ENCODE measurements around the gene NKD1.
A peak's percentile ranks its signal among the peaks of the same experiment; 100 is the strongest.

NKD1 gene

DNA sequence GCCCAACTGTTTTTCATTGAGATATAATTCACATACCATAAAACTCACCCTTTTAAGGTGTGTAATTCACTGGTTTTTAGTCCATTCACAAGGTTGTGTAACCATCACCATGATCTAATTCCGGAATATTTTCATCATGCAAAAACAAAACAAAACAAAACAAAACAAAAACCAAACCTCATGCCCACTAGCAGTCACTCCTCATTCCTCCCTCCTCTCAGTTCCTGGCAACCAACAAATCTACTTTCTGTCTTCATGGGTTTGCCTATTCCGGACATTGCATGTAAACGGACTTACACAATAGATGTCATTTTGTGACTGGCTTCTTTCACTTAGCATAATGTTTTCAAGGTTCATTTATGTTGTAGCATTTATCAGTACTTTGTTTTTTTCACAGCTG, 140.7 kb downstream of the NKD1 start:
- ATAC-seq (replicated peaks; ENCODE audit: extremely low read depth, poor library complexity, severe bottlenecking) (no peak), DNase-seq (ENCODE audit: low spot score in 2 of 2) (no peak)
- H3K9me3 Mint-ChIP-seq = no peaks in the 10 kb centered on the region
- no peak overlapping the region for H3K4me3 Mint-ChIP-seq
- H3K36me3 Mint-ChIP-seq (ENCODE audit: insufficient read depth) = peaks cover 8% of the 10 kb centered on the region
- no peaks in the 10 kb centered on the region for H3K27me3 Mint-ChIP-seq
- H3K4me1 Mint-ChIP-seq = peaks cover 49% of the 10 kb centered on the region
- H3K27ac Mint-ChIP-seq (ENCODE audit: low read depth) = no peak overlapping the region

DNA sequence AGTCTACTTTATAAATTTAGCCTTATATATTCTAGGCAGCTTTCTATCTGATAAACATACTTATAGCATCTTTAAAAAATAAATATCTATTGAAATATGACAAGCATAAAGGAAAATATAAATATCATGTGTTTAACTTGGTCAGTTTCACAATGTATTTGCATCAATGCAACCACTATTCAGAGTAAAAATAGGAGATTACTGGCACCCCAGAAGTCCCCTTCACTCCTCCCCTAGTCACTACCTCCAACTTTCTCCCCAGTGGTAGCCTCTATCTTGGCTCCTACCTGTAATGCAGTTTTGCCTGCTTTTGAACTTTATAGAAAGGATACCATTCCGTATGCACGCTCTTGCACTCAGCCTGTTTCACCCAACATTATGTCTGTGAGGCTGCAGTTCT, 142.0 kb downstream of the NKD1 start:
- Mint-ChIP-seq H3K9me3 (no peaks in the 10 kb centered on the region), H3K4me3 (no peak overlapping the region), H3K36me3 (ENCODE audit: insufficient read depth) (peaks cover 7% of the 10 kb centered on the region), H3K27me3 (no peaks in the 10 kb centered on the region), H3K4me1 (peaks cover 49% of the 10 kb centered on the region), H3K27ac (ENCODE audit: low read depth) (no peak overlapping the region)
- ATAC-seq (replicated peaks; ENCODE audit: extremely low read depth, poor library complexity, severe bottlenecking) (no peak), DNase-seq (ENCODE audit: low spot score in 2 of 2) (no peak)

DNA sequence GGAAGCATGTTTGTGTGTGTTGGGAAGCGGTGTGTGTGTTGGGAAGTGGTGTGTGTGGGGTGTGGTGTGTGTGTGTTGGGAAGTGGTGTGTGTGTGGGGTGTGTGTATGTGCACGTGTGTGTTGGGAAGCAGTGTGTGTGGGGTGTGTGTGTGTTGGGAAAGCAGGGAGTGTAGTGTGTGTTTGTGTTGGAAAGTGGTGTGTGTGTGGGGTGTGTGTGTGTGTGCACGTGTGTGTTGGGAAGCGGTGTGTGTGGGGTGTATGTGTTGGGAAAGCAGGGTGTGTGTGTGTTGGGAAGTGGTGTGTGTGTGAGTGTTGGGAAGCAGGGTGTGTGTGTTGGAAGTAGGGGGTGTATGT, 144.4 kb downstream of the NKD1 start:
- DNase-seq (ENCODE audit: low spot score in 2 of 2) = no peak
- Mint-ChIP-seq H3K27ac (ENCODE audit: low read depth) (peak overlapping the region; percentile 36), H3K36me3 (ENCODE audit: insufficient read depth) (peaks cover 7% of the 10 kb centered on the region), H3K9me3 (no peaks in the 10 kb centered on the region), H3K4me1 (peaks cover 56% of the 10 kb centered on the region), H3K27me3 (no peaks in the 10 kb centered on the region), H3K4me3 (peak overlapping the region; percentile 78)
- no peak for ATAC-seq (replicated peaks; ENCODE audit: extremely low read depth, poor library complexity, severe bottlenecking)

DNA sequence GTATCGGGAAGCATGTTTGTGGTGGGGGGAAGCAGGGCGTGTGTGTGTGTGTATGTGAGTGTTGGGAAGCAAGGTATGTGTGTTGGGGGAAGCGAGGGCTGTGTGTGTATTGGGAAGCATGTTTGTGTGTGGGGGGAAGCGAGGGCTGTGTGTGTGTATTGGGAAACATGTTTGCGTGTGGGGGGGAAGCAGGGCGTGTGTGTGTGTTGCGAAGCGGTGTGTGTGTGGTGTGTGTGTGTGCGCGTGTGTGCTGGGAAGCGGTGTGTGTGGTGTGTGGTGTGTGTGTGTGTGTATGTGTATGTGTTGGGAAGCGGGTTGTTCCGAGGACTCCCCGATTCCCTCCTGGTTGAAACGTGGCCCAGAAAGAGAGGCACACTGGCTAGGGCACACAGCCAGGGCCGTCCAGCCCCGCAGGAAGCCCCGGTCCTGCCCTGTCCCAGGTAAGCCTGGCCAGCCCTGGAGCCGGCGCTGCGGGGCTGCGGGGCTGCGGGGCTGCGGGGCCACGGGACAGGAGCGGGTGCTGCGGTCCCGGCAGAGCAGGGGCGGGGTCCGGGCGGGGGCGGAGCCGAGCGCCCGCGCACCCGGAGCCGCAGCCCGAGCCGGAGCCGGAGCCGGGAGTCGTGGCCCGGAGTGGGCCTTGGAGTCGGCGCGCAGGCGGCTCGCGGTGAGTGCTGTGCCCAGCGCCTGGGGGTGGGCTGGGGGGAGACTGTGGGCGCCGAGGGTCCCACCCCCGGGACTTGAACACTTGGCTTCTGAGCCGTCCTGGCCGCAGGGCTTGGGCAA, 145.0 kb downstream of the NKD1 start, which contains the start of gene NOD2:
Gene NOD2 (plus strand): TSS at position 608 of the 783 bp plus-strand sequence. CDS start 5,890 bp downstream, outside the sequence.
- DNase-seq (ENCODE audit: low spot score in 2 of 2) (no peak), ATAC-seq (replicated peaks; ENCODE audit: extremely low read depth, poor library complexity, severe bottlenecking) (peak; percentile 30)
- Mint-ChIP-seq H3K4me3 (peak within 1 kb of the TSS; percentile 80), H3K36me3 (ENCODE audit: insufficient read depth) (peaks cover 6% of the 10 kb centered on the region), H3K27me3 (no peaks in the 10 kb centered on the region), H3K27ac (ENCODE audit: low read depth) (peak within 1 kb of the TSS; percentile 94), H3K4me1 (peaks cover 62% of the 10 kb centered on the region), H3K9me3 (no peaks in the 10 kb centered on the region)

DNA sequence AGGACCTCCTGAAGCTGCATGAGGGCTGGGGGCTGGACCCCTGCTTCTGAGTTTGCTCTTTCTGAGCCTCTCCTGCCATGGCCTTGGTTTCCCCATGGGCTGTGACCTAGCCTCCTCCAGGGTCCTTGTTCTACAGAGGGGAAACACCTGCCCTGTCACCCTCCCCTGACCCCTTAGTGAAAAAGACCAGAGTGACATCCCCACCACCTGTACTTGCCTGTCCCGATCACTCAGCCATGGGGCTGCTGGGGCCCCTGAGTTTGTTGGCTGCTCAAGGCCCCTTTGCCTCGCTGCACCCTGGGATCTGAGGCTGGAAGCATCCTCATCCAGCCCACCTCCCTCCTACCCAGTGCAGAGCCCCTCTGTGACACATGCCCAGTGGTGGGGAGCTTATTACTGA, 146.0 kb downstream of the NKD1 start:
- H3K27ac Mint-ChIP-seq (ENCODE audit: low read depth) = peak overlapping the region; percentile 94
- ATAC-seq (replicated peaks; ENCODE audit: extremely low read depth, poor library complexity, severe bottlenecking) (no peak), DNase-seq (ENCODE audit: low spot score in 2 of 2) (no peak)
- H3K9me3 Mint-ChIP-seq = no peaks in the 10 kb centered on the region
- H3K27me3 Mint-ChIP-seq = no peaks in the 10 kb centered on the region
- peak overlapping the region; percentile 80 for H3K4me3 Mint-ChIP-seq
- H3K4me1 Mint-ChIP-seq = peaks cover 66% of the 10 kb centered on the region
- peaks cover 5% of the 10 kb centered on the region for H3K36me3 Mint-ChIP-seq (ENCODE audit: insufficient read depth)

DNA sequence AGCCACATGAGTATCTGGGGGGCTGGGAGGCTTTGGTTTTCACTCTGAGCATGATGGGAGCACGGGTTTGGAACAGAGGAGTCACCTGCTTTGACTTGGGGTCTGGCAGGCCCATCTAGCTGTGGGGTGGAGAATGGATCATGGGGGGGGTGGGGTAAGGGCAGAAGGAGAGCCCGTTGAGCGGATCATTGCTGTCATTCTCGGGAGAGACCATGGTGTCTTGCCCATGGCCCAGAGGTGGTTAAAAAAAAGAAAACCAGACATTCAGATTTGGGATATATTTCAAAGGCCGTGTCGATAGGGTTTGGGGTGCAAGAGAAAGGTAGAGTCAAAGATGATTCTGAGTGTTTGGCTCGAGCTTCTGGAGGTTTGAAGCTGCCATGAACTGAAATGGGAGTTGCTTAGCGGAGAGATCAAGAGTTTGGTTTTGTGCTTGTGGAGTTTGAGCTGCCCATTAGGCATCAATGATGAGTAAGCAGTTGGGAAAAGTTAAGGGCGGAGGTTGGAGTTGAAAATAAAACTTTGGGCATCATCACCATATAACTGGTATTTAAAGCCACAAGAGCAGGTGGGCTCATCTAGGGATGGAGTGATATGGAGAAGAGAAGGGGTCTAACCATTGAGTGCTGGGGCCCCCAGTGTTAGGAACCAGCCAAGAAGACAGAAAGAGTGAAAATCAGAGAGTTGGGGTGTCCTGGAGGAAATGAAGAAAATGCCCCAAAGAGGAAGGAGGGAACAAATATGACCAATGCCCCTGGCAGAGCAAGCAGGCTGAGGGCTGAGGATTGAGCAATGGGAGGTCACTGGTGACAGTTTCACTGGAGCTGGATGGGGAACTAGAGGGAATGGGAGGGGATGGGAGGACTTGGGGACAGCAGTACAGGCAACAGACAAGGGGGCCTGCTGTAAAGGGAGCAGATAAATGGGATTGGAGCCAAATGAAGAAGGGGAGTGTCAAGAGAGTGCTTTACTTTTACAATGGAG, 147.1 kb downstream of the NKD1 start:
- ATAC-seq (replicated peaks; ENCODE audit: extremely low read depth, poor library complexity, severe bottlenecking) (no peak), DNase-seq (ENCODE audit: low spot score in 2 of 2) (no peak)
- H3K27me3 Mint-ChIP-seq = no peaks in the 10 kb centered on the region
- H3K4me3 Mint-ChIP-seq = peak overlapping the region; percentile 26
- H3K4me1 Mint-ChIP-seq = peaks cover 73% of the 10 kb centered on the region
- H3K27ac Mint-ChIP-seq (ENCODE audit: low read depth) = peak overlapping the region; percentile 94
- peaks cover 5% of the 10 kb centered on the region for H3K36me3 Mint-ChIP-seq (ENCODE audit: insufficient read depth)
- no peaks in the 10 kb centered on the region for H3K9me3 Mint-ChIP-seq

DNA sequence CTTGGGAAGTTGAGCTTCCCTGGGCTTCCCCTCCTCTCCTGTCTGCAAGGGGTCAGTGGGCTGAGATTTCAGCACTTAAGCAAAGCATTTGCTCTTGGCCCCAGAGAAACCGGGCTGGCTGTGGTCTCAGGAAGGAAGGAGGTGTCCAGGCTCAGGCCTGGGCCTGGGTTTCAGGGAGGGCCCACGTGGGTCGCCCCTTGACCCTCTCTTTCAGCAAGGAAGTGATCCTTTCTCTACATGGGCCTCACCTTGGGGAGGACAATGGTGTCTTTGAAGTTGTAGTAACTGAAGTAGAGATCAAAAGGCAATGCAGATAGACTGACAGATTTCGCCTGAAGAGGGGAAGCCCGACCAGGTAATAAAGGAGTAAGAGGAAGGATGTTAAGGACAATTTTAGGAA, 147.9 kb downstream of the NKD1 start:
- Mint-ChIP-seq H3K36me3 (ENCODE audit: insufficient read depth) (peaks cover 7% of the 10 kb centered on the region), H3K9me3 (no peaks in the 10 kb centered on the region), H3K4me1 (peaks cover 69% of the 10 kb centered on the region), H3K27ac (ENCODE audit: low read depth) (peak overlapping the region; percentile 94), H3K27me3 (no peaks in the 10 kb centered on the region), H3K4me3 (peak overlapping the region; percentile 26)
- ATAC-seq (replicated peaks; ENCODE audit: extremely low read depth, poor library complexity, severe bottlenecking) = no peak
- DNase-seq (ENCODE audit: low spot score in 2 of 2) = no peak

DNA sequence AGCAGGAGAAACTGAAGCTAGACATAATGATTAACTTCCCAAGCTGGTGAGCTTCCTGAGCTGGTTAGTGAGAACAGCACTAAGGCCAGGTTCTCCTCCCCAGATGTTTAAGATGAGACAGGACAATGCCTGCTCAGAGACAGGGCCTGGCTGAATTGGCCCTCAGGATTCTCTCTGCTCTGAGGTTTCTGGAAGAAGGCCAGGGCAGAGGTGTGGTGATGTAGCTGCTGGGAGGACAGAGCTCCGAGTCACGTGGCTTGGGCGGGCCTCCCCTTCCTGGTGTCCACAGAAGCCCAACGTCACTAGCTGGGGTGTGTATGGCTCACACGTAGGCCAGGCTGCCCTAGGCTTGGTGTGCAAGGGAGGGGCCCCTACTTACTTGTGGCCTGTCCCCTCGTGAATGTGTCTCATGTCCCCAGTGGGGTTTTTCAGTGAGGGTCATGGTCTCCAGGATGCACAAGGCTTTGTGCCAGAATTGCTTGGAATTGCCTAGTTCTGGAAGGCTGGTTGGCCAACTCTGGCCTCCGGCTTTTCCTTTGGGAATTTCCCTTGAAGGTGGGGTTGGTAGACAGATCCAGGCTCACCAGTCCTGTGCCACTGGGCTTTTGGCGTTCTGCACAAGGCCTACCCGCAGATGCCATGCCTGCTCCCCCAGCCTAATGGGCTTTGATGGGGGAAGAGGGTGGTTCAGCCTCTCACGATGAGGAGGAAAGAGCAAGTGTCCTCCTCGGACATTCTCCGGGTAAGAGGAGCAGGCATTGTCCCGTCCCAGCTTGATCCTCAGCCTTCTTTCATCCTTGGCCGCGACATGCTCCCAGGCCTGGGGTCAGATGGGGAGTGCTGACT, 148.6 kb downstream of the NKD1 start:
- no peaks in the 10 kb centered on the region for H3K27me3 Mint-ChIP-seq
- no peaks in the 10 kb centered on the region for H3K9me3 Mint-ChIP-seq
- ATAC-seq (replicated peaks; ENCODE audit: extremely low read depth, poor library complexity, severe bottlenecking) (peak; percentile 63), DNase-seq (ENCODE audit: low spot score in 2 of 2) (peak in 1 of 2 donors; percentile 63)
- peaks cover 69% of the 10 kb centered on the region for H3K4me1 Mint-ChIP-seq
- H3K4me3 Mint-ChIP-seq = peak overlapping the region; percentile 82
- peak overlapping the region; percentile 94 for H3K27ac Mint-ChIP-seq (ENCODE audit: low read depth)
- H3K36me3 Mint-ChIP-seq (ENCODE audit: insufficient read depth) = peaks cover 7% of the 10 kb centered on the region

DNA sequence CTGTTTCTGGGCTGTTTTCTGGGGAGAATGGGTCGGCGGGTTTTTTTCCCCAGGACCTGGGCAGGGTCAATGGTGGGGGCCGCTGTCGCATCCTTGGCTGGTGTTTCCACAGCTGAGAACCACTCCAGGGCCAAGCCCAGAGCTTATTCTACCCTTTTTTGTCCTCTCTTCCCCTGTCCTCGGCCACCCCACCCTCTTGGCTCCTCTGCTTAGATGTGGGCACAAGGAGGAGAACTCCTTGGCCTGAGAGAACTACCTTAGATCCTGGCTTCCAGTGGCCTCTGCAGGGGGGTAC, 149.2 kb downstream of the NKD1 start:
- Mint-ChIP-seq H3K27ac (ENCODE audit: low read depth) (peak overlapping the region; percentile 94), H3K36me3 (ENCODE audit: insufficient read depth) (peaks cover 7% of the 10 kb centered on the region), H3K9me3 (no peaks in the 10 kb centered on the region), H3K27me3 (no peaks in the 10 kb centered on the region), H3K4me1 (peaks cover 66% of the 10 kb centered on the region), H3K4me3 (peak overlapping the region; percentile 82)
- DNase-seq (ENCODE audit: low spot score in 2 of 2) = no peak
- no peak for ATAC-seq (replicated peaks; ENCODE audit: extremely low read depth, poor library complexity, severe bottlenecking)

DNA sequence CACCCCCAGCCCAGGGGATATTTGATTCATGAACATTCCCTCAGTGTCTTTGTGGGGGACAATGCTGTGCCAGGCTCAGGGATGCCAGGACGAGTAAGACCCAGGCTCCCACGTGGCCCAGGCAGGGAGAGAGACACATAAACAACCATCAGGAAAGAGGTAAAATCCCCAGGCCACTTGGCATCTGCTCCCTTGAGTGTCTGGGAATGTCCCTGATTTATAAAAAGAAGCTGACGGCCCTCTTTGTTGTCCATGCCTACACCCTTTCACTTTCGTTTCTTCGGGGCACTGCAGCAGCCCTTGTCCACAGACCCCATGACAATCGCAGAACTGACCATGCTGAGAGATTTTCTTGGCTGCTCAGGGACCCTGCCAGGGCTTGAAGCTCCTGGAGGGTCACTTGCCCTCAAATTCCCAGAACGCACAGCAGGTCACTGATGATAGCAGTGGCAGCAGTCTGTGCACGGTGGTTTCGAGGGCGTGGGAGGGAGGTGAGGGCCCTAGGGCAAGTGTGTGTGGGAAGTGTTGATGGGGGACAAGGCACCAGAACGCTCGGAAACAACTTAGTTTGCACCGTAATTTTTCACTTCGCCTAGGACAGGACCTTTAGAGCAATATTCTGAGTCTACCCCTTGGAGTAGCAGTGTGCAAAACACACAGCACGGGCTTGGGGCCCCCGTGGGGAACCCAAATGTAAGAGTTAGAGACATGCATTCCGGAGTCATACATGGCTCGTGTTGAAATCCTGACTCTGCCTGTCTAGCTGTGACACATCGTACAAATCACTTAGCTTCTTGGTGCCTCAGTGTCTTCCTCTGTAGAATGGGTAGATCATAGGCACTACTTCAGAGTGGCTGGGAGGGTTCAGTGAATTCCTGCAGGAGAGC, 149.9 kb downstream of the NKD1 start:
- Mint-ChIP-seq H3K4me3 (peak overlapping the region; percentile 82), H3K27me3 (no peaks in the 10 kb centered on the region), H3K4me1 (peaks cover 58% of the 10 kb centered on the region), H3K27ac (ENCODE audit: low read depth) (peak overlapping the region; percentile 94), H3K36me3 (ENCODE audit: insufficient read depth) (peaks cover 7% of the 10 kb centered on the region), H3K9me3 (no peaks in the 10 kb centered on the region)
- no peak for DNase-seq (ENCODE audit: low spot score in 2 of 2)
- ATAC-seq (replicated peaks; ENCODE audit: extremely low read depth, poor library complexity, severe bottlenecking) = peak; percentile 35

All from central memory CD8-positive, alpha-beta T cell (primary cell).